GM04503 (cell line): ENCODE measurements around the gene MORF4L1.
"Not testable (repeated sequence)": the region's sequence is repeated elsewhere in the genome, so short reads cannot be mapped to it uniquely, and the experiment has no call there.

Source experiments
- DNase-seq: peaks from one replicate; pipeline ENCODE4 v3.0.0-alpha.2; 2012; ENCODE audit warnings: low read depth

Gene MORF4L1

DNA sequence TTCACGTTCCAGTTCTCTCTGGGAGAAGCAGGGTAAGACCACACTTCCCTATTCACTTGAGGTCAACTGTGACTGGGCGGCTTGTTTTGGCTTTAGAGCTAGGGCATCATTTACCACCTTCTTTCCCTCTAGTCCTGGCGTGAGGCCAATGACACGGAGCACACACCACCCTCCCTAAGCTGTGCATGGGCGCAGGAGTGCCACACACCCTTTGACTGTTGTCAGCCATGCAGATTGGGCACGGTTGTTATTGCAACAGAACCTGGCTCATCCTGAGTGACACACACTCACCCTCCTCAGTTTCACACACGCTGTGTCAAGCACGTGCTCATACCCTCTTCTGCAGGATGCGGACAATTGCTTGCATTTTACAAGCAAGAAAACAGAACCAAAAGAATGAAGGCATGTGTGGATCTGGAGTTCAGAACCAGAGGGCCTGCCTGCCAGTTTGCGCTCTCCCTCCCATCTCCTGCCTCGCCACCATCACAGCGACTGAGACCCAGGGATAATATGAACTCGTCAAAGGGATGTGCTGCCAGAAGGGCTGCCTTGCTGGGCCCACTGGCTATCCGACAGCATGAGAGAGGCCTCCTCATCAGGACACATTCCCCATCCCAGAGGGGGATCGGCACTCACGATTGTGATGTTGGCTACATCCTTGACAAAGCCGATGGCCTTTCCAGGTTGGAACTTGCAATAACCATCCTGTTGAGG lies 54.5 kb downstream of the MORF4L1 start:
- DNase-seq, result no peak

DNA sequence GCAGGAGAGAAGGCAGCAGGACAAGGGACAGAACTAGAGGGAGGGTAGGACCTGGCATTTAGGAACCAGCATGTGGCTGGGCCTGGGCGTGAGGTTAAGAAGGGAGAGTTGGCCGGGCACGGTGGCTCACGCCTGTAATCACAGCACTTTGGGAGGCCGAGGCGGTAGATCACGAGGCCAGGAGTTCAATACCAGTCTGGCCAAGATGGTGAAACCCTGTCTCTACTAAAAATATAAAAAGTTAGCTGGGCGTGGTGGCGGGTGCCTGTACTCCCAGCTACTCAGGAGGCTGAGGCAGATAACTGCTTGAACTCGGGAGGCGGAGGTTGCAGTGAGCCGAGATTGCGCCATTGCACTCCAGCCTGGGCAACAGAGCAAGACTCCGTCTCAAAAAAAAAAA lies 55.5 kb downstream of the MORF4L1 start:
- DNase-seq, result not testable (repeated sequence)

- DNase-seq, result no peak
These were observed 56.0 kb downstream of the MORF4L1 start for GRCh38 chr15:78928616-78929093.

GRCh38 chr15:78929536-78930264 lies 57.0 kb downstream of the MORF4L1 start:
- DNase-seq, result no peak

- DNase-seq, result peak; percentile 83
These were observed 58.1 kb downstream of the MORF4L1 start for GRCh38 chr15:78930577-78931388.

DNA sequence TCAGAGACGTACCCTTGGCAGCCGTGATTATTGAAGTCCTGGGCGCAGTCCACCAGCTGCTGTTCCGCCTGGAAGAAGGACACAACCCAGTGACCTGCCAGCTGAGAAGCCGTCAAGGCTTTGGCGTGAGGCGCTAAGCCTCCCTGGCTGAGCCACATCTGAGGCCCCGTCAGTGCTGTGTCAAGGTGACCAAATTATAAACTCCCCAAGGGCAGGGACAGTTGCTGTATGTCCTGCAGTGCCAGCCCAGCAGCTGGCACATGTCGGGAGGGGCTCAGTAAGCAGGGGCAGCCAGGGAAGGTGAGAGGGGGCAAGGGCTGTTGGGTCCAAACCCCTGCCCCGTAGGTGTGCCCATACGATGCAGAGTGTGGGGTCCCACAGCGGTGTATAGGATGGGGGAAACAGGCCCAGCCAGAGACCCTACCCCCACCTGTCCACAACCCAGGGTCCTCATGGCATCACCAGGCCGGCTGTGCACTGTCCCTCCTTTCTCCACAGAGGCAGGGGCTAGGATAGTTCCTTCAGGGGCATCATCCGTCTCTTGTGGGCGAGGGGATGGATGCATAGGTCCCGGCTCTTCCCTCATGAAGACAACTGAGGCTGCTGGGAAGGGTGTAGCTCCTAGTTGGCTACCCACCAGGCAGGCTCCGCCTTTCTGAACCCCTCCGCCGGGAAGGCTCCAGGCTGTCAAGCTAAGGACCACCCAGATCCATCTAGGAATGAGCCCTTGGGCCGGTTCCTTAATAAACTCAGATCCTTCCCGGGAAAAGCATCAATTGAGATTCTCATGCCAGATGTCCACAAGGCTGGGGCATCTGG lies 59.0 kb downstream of the MORF4L1 start:
- DNase-seq, result no peak

DNA sequence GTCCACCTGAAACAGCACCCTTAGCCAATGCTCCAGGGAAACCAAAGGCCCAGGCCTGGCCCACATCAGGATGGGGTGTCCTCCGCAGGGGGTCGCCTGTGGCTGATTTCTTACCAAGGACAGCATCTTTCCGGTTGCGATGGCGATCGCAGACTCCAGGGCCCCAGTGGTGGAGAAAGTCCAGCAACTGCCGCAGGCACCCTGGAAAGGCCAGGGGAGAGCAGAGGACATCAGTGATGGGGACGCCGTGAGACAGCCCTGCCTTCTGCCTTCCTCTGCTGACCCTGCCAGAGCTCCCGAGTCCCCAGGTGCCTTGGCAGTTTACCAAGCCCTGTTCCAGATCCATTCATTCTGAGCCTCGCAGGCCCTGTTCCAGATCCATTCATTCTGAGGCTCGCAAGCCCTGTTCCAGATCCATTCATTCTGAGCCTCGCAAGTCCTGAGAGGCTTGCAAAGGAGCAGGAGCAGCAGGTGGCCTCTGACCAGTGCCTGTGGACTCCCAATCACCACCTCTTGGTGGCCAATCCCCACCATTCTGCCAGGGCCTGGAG lies 59.6 kb downstream of the MORF4L1 start:
- no peak for DNase-seq

DNA sequence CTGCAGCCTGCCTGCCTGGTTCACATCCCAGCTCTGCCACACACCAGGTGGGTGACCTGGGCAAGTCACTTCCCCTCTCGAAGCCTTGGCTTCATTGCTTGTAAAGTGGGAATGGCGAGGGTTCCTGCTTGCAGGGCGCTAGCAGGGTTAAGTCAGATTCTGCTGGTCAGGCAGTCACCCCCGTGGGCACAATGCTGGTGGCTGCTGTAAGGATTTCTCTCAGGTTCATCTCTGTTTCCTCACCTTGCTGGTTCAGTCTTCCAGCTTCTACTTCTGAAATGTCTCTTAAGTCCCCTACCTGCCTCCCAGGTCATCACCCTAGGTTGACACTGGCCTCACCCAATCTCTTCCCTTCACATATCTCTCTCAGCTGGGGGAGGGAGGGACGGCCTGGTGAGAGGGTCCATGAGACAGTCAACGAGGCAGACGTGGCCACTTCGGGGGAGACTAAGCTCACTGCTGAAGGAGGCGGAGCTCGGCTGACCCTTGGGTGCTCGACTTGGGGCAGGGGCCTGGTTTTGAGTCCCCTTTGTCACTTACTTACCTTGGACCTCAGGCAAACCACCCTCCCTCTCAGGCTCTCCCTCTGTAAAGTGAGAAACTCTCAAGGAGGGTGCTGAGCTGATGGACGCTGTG lies 60.6 kb downstream of the MORF4L1 start:
- no peak for DNase-seq

- no peak for DNase-seq
These were observed 61.3 kb downstream of the MORF4L1 start for GRCh38 chr15:78933823-78934654.

GRCh38 chr15:78934655-78935023 lies 61.9 kb downstream of the MORF4L1 start:
- DNase-seq, result no peak

- DNase-seq, result no peak
These were observed 64.5 kb downstream of the MORF4L1 start for GRCh38 chr15:78937132-78937739.

DNA sequence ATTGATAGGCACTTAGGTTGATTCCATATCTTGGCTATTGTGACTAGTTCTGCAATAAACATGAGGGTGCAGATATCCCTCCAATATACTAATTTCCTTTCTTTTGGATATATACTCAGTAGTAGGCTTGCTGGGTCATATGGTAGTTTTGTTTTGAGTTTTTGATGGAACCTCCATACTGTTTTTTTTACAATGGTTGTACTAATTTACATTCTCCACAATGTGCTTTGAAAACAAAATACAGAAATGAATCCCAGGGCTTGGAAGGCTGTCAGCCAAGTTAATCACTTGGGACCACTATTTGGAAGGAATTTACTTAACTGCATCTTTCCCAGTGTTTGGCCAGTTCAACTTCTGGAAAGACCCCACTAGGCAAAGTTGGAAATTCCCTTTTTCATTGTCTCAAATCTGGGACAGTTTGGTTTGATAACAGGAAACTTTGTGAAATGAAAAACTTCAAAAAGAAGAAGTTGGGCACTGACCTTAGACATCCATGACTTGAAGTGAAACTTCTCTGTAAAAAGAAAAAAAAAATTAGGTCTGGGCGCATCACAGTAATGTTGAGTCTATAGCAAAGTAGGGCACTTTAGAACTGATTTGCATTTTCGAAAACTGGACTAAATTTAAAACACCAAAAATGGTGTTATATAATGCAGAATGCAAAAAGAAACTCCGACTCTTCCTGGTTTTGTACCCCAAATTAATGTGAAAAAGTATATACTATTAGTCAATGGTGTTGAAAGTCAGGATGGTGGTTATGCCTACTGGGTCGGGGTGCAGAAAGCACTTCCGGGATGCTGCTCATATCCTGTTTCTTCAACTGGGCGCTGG lies 66.2 kb downstream of the MORF4L1 start:
- DNase-seq, result no peak

GRCh38 chr15:78942741-78943140 lies 70.1 kb downstream of the MORF4L1 start:
- no peak for DNase-seq

DNA sequence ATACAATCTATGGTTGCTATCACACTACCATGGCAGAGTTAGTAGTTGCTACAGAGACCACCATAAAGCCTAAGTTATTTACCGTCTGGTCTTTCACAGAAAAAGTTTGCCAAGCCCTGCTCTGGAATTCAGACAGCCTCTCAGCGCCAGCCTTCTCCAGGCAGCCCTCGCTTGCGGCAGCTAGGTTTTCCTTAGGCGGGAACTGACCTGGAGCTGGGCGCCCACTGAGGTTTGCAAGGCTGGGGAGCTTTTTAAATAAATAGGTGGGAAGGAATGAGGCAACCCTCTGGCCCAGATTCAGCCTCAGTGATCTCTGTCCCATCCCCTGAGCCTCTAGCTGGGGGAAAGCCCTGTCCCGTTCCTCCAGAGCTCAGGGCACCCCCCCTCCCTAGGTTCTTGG lies 71.0 kb downstream of the MORF4L1 start:
- no peak for DNase-seq

GRCh38 chr15:78944202-78944625 lies 71.5 kb downstream of the MORF4L1 start:
- DNase-seq, result no peak

DNA sequence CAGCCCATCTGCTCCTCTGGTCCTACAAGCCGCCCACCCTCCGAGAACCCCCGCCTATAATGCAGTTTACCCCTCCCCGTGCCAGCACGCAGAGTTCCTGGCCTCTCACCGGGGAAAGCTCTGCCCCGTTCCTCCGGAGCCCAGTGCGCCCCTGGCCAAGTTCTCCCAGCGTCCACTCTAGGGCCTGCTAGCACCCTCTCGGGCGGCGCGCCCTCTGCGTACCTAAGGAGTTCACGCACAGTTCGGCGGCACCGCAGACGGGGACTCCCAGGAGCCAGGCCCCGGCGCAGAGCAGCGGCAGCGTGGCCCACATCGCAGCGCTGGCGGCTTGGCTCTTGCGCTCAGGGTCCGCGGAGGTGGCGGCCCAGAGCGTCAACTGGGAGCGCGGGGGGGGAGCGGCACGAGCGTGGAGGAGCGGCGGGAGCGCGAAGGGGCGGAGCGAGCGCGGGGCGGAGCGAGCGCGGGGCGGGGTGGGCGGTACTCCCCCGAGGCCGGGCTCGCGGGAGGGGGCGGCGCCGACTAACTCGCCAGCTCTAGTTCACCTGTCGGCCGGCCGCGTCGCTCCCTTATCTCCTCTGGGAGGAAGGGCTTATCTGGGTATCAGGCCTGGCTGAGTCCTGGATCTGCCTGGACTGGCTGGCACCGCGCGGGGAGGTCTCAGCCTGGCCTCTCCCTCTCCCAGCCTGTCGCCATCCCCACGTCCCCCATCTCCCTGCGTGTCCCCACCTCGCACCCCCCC lies 72.1 kb downstream of the MORF4L1 start, which contains the start of gene CTSH:
CTSH (minus strand) TSS at position 378 of the 739 bp plus-strand sequence; CDS start at position 313, 65 bp downstream.
- DNase-seq, result no peak

- no peak for DNase-seq
These were observed 73.8 kb downstream of the MORF4L1 start for GRCh38 chr15:78946493-78946892.

- DNase-seq, result no peak
These were observed 74.8 kb downstream of the MORF4L1 start for GRCh38 chr15:78947506-78947905.
